Measurements from ENCODE around the gene RNF151.
"Not testable (repeated sequence)": the region's sequence is repeated elsewhere in the genome, so short reads cannot be mapped to it uniquely, and the experiment has no call there.

Gene RNF151

GRCh38 chr16:1939833-1940232 lies 26.8 kb upstream of the RNF151 start:
- not testable (repeated sequence) for DNase-seq

- no peak for DNase-seq
Observed at GRCh38 chr16:1940273-1941161, 26.1 kb upstream of the RNF151 start.

GRCh38 chr16:1941162-1942046 lies 25.3 kb upstream of the RNF151 start:
- no peak for DNase-seq

- DNase-seq, result no peak
Observed at GRCh38 chr16:1942047-1942809, 24.4 kb upstream of the RNF151 start.

- DNase-seq, result peak; percentile 96
Observed at GRCh38 chr16:1942810-1943726, 23.6 kb upstream of the RNF151 start, which contains the start of gene MSRB1. TSS of gene MSRB1 (minus strand) at chr16:1943199. CDS start at chr16:1943156, 43 bp downstream.

GRCh38 chr16:1944612-1945199 lies 21.9 kb upstream of the RNF151 start:
- no peak for DNase-seq

- DNase-seq, result no peak
Observed at GRCh38 chr16:1945559-1946391, 20.9 kb upstream of the RNF151 start.

- no peak for DNase-seq
Observed at GRCh38 chr16:1946495-1947368, 19.9 kb upstream of the RNF151 start.

GRCh38 chr16:1947369-1947670 lies 19.3 kb upstream of the RNF151 start:
- no peak for DNase-seq

- no peak for DNase-seq
Observed at GRCh38 chr16:1949507-1949906, 17.1 kb upstream of the RNF151 start.

- no peak for DNase-seq
Observed at GRCh38 chr16:1950047-1950446, 16.6 kb upstream of the RNF151 start.

GRCh38 chr16:1950559-1950958 lies 16.1 kb upstream of the RNF151 start:
- no peak for DNase-seq

GRCh38 chr16:1953734-1954133 lies 12.9 kb upstream of the RNF151 start:
- no peak for DNase-seq

GRCh38 chr16:1957434-1958142 lies 9.1 kb upstream of the RNF151 start:
- not testable (repeated sequence) for DNase-seq

GRCh38 chr16:1958143-1958491 lies 8.5 kb upstream of the RNF151 start:
- not testable (repeated sequence) for DNase-seq

- DNase-seq, result no peak
Observed at GRCh38 chr16:1958715-1959268, 7.9 kb upstream of the RNF151 start.

- DNase-seq, result peak; percentile 87
Observed at GRCh38 chr16:1959269-1960039, 7.2 kb upstream of the RNF151 start, which contains the start of gene NDUFB10. TSS of gene NDUFB10 (plus strand) at chr16:1959538. CDS start at chr16:1959625, 87 bp downstream.

Measured in activated CD4-positive, alpha-beta T cell treated with anti-CD3 and anti-CD28 coated beads for 1 hour (primary cell).